ENCODE results near the gene GNG12.
A peak's percentile ranks its signal among the peaks of the same experiment; 100 is the strongest.
"Not testable (repeated sequence)": the region's sequence is repeated elsewhere in the genome, so short reads cannot be mapped to it uniquely, and the experiment has no call there.

Gene GNG12

GRCh38 chr1:67749263-67749843, 83.9 kb downstream of the GNG12 start:
- peak; percentile 34 for DNase-seq

- DNase-seq, result no peak
Observed at GRCh38 chr1:67748630-67749029, 84.6 kb downstream of the GNG12 start.

- DNase-seq, result no peak
Observed at GRCh38 chr1:67747671-67748546, 85.4 kb downstream of the GNG12 start.

GRCh38 chr1:67745875-67746698, 87.2 kb downstream of the GNG12 start:
- DNase-seq, result no peak

- no peak for DNase-seq
Observed at GRCh38 chr1:67743072-67743725, 90.1 kb downstream of the GNG12 start.

- no peak for DNase-seq
Observed at GRCh38 chr1:67741736-67742135, 91.5 kb downstream of the GNG12 start.

GRCh38 chr1:67741121-67741520, 92.1 kb downstream of the GNG12 start:
- DNase-seq, result no peak

GRCh38 chr1:67740543-67740942, 92.7 kb downstream of the GNG12 start:
- no peak for DNase-seq

- DNase-seq, result no peak
Observed at GRCh38 chr1:67739361-67739760, 93.9 kb downstream of the GNG12 start.

- no peak for DNase-seq
Observed at GRCh38 chr1:67738401-67738800, 94.9 kb downstream of the GNG12 start.

- no peak for DNase-seq
Observed at GRCh38 chr1:67737875-67738274, 95.4 kb downstream of the GNG12 start.

GRCh38 chr1:67736750-67737149, 96.5 kb downstream of the GNG12 start:
- no peak for DNase-seq

GRCh38 chr1:67735806-67736627, 97.2 kb downstream of the GNG12 start:
- DNase-seq, result peak; percentile 69

- DNase-seq, result no peak
Observed at GRCh38 chr1:67735206-67735605, 98.1 kb downstream of the GNG12 start.

GRCh38 chr1:67734323-67734690, 99.0 kb downstream of the GNG12 start:
- DNase-seq, result no peak

- DNase-seq, result no peak
Observed at GRCh38 chr1:67733681-67734322, 99.5 kb downstream of the GNG12 start.

GRCh38 chr1:67732750-67733151, 100.5 kb downstream of the GNG12 start:
- no peak for DNase-seq

GRCh38 chr1:67731322-67731721, 101.9 kb downstream of the GNG12 start:
- DNase-seq, result no peak

- DNase-seq, result not testable (repeated sequence)
Observed at GRCh38 chr1:67730312-67730711, 103.0 kb downstream of the GNG12 start.

GRCh38 chr1:67729872-67730271, 103.4 kb downstream of the GNG12 start:
- DNase-seq, result no peak

GRCh38 chr1:67726224-67726623, 107.0 kb downstream of the GNG12 start:
- DNase-seq, result no peak
